HEK293T (cell line): Measurements from ENCODE around the gene PDE8A.

Experiments
- ARNT ChIP-seq: fragments of 450-650 bp; IDR thresholded peaks from 2 replicates; pipeline ENCODE4 v1.6.1; 2017; ENCODE audit warnings: mild to moderate bottlenecking
- BHLHE40 ChIP-seq: fragments of 450-650 bp; IDR thresholded peaks from 2 replicates; pipeline ENCODE4 v1.6.1; 2016; ENCODE audit warnings: mild to moderate bottlenecking, moderate library complexity, borderline replicate concordance
- CTBP1 ChIP-seq: fragments of 450-650 bp; IDR thresholded peaks from 2 replicates; pipeline ENCODE4 v1.6.1; 2016; ENCODE audit warnings: borderline replicate concordance
- FOXA1 ChIP-seq: fragments of 450-650 bp; IDR thresholded peaks from 2 replicates; pipeline ENCODE4 v1.6.1; 2016; ENCODE audit warnings: mild to moderate bottlenecking
- HDGF ChIP-seq: fragments of 450-650 bp; IDR thresholded peaks from 2 replicates; pipeline ENCODE4 v1.6.1; 2017; ENCODE audit warnings: antibody characterized with exemption, borderline replicate concordance
- SP1 ChIP-seq: fragments of 450-650 bp; IDR thresholded peaks from 2 replicates; pipeline ENCODE4 v1.6.1; 2017
- SUZ12 ChIP-seq: fragments of 450-650 bp; IDR thresholded peaks from 2 replicates; pipeline ENCODE4 v1.6.1; 2016; ENCODE audit warnings: mild to moderate bottlenecking
- TARDBP ChIP-seq: fragments of 450-650 bp; IDR thresholded peaks from 2 replicates; pipeline ENCODE4 v1.6.1; 2016

DNA sequence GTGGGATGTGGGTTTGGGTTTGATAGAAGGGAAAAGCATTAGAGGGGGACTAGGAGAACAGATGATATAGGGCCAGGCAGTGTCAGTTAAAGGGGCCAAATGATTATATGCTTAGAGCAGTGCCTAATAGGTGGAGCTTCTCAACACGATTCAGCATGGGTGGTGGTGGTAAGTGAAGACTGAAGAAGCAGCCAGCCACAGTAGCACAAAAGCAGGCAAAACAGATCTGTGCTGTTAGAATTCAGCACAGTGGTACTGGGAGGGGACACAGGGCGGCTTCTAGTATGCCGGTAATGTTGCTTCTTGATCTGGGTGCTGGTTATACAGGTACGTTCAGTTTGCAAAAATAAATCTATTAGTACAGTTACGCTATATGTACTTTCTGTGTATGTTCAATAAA lies 25.5 kb downstream of the PDE8A start:
- no peak for TF ChIP-seq ARNT
- no peak for TF ChIP-seq HDGF
- no peak for TF ChIP-seq FOXA1
- TF ChIP-seq SUZ12, result no peak
- no peak for TF ChIP-seq CTBP1
- TF ChIP-seq SP1, result no peak
- no peak for TF ChIP-seq TARDBP
- TF ChIP-seq BHLHE40, result no peak
